Left cardiac atrium (tissue), 4 donors: ENCODE results near the gene C22orf39. TPM values are rescaled to one million over a fixed set of nuclear protein-coding genes. Genes with fewer than 3 reads are reported as not detected.

Experiments used
- ATAC-seq, 2 donors: fragments of 200-7000 bp; cut with Tn5 transposase; one replicate each; pipeline ENCODE4 v1.9.1; 2020; ENCODE audit warnings: mild to moderate bottlenecking in 2 of 2, moderate library complexity in 2 of 2
- DNase-seq: peaks from one replicate; pipeline ENCODE4 v3.0.0-alpha.2; 2020
- intact Hi-C, 2 donors: fragments of 100-400 bp; cut with DNase I; formaldehyde crosslinking; loops; one replicate each; pipeline versions ENCODE4 v1.14.1 to v1.15.1; 2022 to 2023
- total RNA-seq, 2 donors: library from RNA; stranded (reverse); fragmentation: NEBNext Ultra II Directional; extraction: Animal tissue kit (Norgen Biotek cat#: 25700); gene quantifications; one replicate each; pipeline ENCODE4 v1.2.1, GENCODE V29; 2021
- donor health status: DM: no; HTN: yes; CAD: no.
- donor health status: DM: no; HTN: yes; CAD: no; lungs with severe emphysema.
- donor health status: DM: yes; HTN: yes; CAD: no.
- donor health status: Dilated cardiomyopathy.

C22orf39 gene
- total RNA-seq, 2 donors from 2014 or later, result 38.3 to 48.0 TPM

GRCh38 chr22:19478045-19478900, 30.8 kb upstream of the C22orf39 start:
- ATAC-seq (no peak), DNase-seq (no peak)
- intact Hi-C loops, result no loop called here

- intact Hi-C loops, result no loop called here
- DNase-seq, result no peak
- no peak for ATAC-seq
Measured at GRCh38 chr22:19477321-19478044, 30.0 kb upstream of the C22orf39 start.

GRCh38 chr22:19476023-19476422, 28.5 kb upstream of the C22orf39 start:
- intact Hi-C loops, result no loop called here
- DNase-seq, result no peak
- ATAC-seq, result no peak

- DNase-seq (no peak), ATAC-seq (no peak)
- intact Hi-C loops, result no loop called here
Measured at GRCh38 chr22:19473578-19473977, 26.1 kb upstream of the C22orf39 start.

- DNase-seq (no peak), ATAC-seq (no peak)
- intact Hi-C loops, result no loop called here
Measured at GRCh38 chr22:19472233-19472632, 24.7 kb upstream of the C22orf39 start.

- no peak for ATAC-seq
- intact Hi-C loops, result no loop called here
Measured at GRCh38 chr22:19471572-19471971, 24.1 kb upstream of the C22orf39 start.

GRCh38 chr22:19470010-19470409, 22.5 kb upstream of the C22orf39 start:
- DNase-seq (no peak), ATAC-seq (no peak)
- intact Hi-C loops, result no loop called here

More at GRCh38 chr22:19471572-19471971, 24.1 kb upstream of the C22orf39 start:
- DNase-seq, result no peak

- DNase-seq (no peak), ATAC-seq (no peak)
- intact Hi-C loops, result no loop called here
Measured at GRCh38 chr22:19469421-19469820, 21.9 kb upstream of the C22orf39 start.

GRCh38 chr22:19467912-19468311, 20.4 kb upstream of the C22orf39 start:
- DNase-seq, result no peak
- intact Hi-C loops, result no loop called here
- no peak for ATAC-seq

- DNase-seq, result no peak
- intact Hi-C loops, result no loop called here
- no peak for ATAC-seq
Measured at GRCh38 chr22:19466848-19467752, 19.6 kb upstream of the C22orf39 start.

GRCh38 chr22:19466126-19466716, 18.7 kb upstream of the C22orf39 start:
- DNase-seq, result no peak
- intact Hi-C loops, result no loop called here
- no peak for ATAC-seq

- ATAC-seq, result no peak
- intact Hi-C loops, result no loop called here
Measured at GRCh38 chr22:19464975-19465374, 17.5 kb upstream of the C22orf39 start.

GRCh38 chr22:19464546-19464945, 17.0 kb upstream of the C22orf39 start:
- DNase-seq (no peak), ATAC-seq (no peak)
- intact Hi-C loops, result no loop called here

More at GRCh38 chr22:19464975-19465374, 17.5 kb upstream of the C22orf39 start:
- DNase-seq, result no peak

GRCh38 chr22:19463491-19464469, 16.3 kb upstream of the C22orf39 start:
- DNase-seq, result peak; percentile 37
- peak; percentile 67 to 80 for ATAC-seq
- intact Hi-C loops, result no loop called here

GRCh38 chr22:19463008-19463407, 15.5 kb upstream of the C22orf39 start:
- DNase-seq (no peak), ATAC-seq (no peak)
- intact Hi-C loops, result no loop called here

GRCh38 chr22:19461506-19461905, 14.0 kb upstream of the C22orf39 start:
- intact Hi-C loops, result no loop called here
- DNase-seq (no peak), ATAC-seq (no peak)

- intact Hi-C loops, result no loop called here
- ATAC-seq (no peak), DNase-seq (no peak)
Measured at GRCh38 chr22:19460036-19460435, 12.5 kb upstream of the C22orf39 start.

- intact Hi-C loops, result no loop called here
- no peak for ATAC-seq
Measured at GRCh38 chr22:19457828-19458428, 10.4 kb upstream of the C22orf39 start.

More at GRCh38 chr22:19457828-19458428, 10.4 kb upstream of the C22orf39 start:
- DNase-seq, result no peak
